K562 (cell line): ENCODE measurements around the gene DCAF5. TPM values are rescaled to one million over a fixed set of nuclear protein-coding genes. Genes with fewer than 3 reads are reported as not detected.

Source experiments
- ATAC-seq: fragments of 200-7000 bp; cut with Tn5 transposase; 3 replicates; pipeline ENCODE4 v1.9.1; 2020; ENCODE audit warnings: moderate library complexity
- BruUV-seq: library from RNA; stranded (reverse); fragments of 400-500 nt; replicated peaks from 2 replicates; lab custom pipeline; 2021; lab: Mats Ljungman, UMichigan
- CTCF ChIA-PET: fragments of 300-600 bp; formaldehyde crosslinking; extraction: SDS; loops from one replicate; lab custom pipeline; 2021; ENCODE audit warnings: low intra/inter-chr PET ratio; lab: Yijun Ruan, JAX
- POLR2A ChIA-PET: fragments of 300-600, 350-650 bp; sonication (Branson Sonifier 250); formaldehyde crosslinking; extraction: SDS; loops from one replicate; lab custom pipeline; 2021; ENCODE audit warnings: antibody characterized with exemption, inconsistent platforms; lab: Yijun Ruan, JAX
- DNase-seq, 4 experiments: peaks; one replicate each; pipeline versions ENCODE4 v3.0.0 to v3.0.0-alpha.2; 2011 to 2018; ENCODE audit warnings: low spot score in 3 of 4, mixed read lengths in 3 of 4; ENCODE audit errors: extremely low read depth in 1 of 4
- FAIRE-seq: peaks from 2 replicates; lab custom pipeline; 2011; peaks lifted over from hg19 to GRCh38; lab: Jason Lieb, UNC
- H2AFZ ChIP-seq: 2 replicates; pipeline ENCODE4 v1.6.0; 2011; ENCODE audit warnings: low read depth, low read length, control low read depth, inconsistent platforms
- H3K27ac ChIP-seq: fragments of 200-600 bp; 3 replicates; pipeline ENCODE4 v1.8.0; 2011; ENCODE audit warnings: low read depth, mild to moderate bottlenecking, control low read depth, inconsistent platforms, low read length, moderate library complexity, mixed read lengths; ENCODE audit errors: extremely low read depth
- H3K27me3 ChIP-seq, 2 experiments: fragments of 300-600 bp in 1 of 2; 2 replicates in 1 of 2; 3 replicates in 1 of 2; pipeline versions ENCODE4 v1.6.0 to v1.8.0; 2011; ENCODE audit warnings: inconsistent platforms in 2 of 2, low read length in 2 of 2, mild to moderate bottlenecking in 1 of 2, mixed read lengths in 1 of 2, moderate library complexity in 1 of 2; ENCODE audit not compliant: control insufficient read depth in 2 of 2, insufficient read depth in 2 of 2
- H3K36me3 ChIP-seq: fragments of 300-600 bp; 3 replicates; pipeline ENCODE4 v1.8.0; 2011; ENCODE audit warnings: mild to moderate bottlenecking, low read length, inconsistent platforms; ENCODE audit not compliant: control insufficient read depth, insufficient read depth
- H3K4me1 ChIP-seq, 2 experiments: fragments of 200-600 bp in 1 of 2; replicated peaks in 1 of 2; 2 replicates in 1 of 2; 3 replicates in 1 of 2; pipeline versions ENCODE4 v1.5.1 to v1.8.0; 2011; ENCODE audit warnings: inconsistent platforms in 2 of 2, low read length in 2 of 2, mild to moderate bottlenecking in 1 of 2, mixed read lengths in 1 of 2, moderate library complexity in 1 of 2; ENCODE audit not compliant: control insufficient read depth in 2 of 2, insufficient read depth in 2 of 2
- H3K4me2 ChIP-seq: 2 replicates; pipeline ENCODE4 v1.6.1; 2011; ENCODE audit warnings: low read length, control low read depth, inconsistent platforms, mixed read lengths; ENCODE audit not compliant: insufficient read depth
- H3K4me3 ChIP-seq: fragments of 200-600 bp; sonication (generic), shearing (Covaris generic); 2 replicates; pipeline ENCODE4 v1.5.1; 2016; ENCODE audit warnings: control low read depth, inconsistent platforms
- H3K79me2 ChIP-seq: fragments of 200-600 bp; 3 replicates; pipeline ENCODE4 v1.8.0; 2011; ENCODE audit warnings: low read length, inconsistent platforms; ENCODE audit not compliant: control insufficient read depth, insufficient read depth
- H3K9ac ChIP-seq, 2 experiments: 2 replicates each; pipeline versions ENCODE4 v1.6.0 to v1.6.1; 2011; ENCODE audit warnings: low read depth in 2 of 2, low read length in 2 of 2, control low read depth in 1 of 2, inconsistent platforms in 1 of 2, mild to moderate bottlenecking in 1 of 2, mixed read lengths in 1 of 2; ENCODE audit not compliant: insufficient read depth in 1 of 2
- H3K9me1 ChIP-seq: one replicate; pipeline ENCODE4 v1.6.0; 2011; ENCODE audit warnings: inconsistent platforms, mild to moderate bottlenecking, low read length, moderate library complexity; ENCODE audit not compliant: control insufficient read depth, insufficient read depth
- H3K9me3 ChIP-seq: replicated peaks from 2 replicates; pipeline ENCODE4 v1.5.1; 2011; ENCODE audit warnings: low read depth, low read length, inconsistent platforms; ENCODE audit not compliant: control insufficient read depth, insufficient read depth
- H4K20me1 ChIP-seq: replicated peaks from 2 replicates; pipeline ENCODE4 v1.6.1; 2011; ENCODE audit warnings: low read length, inconsistent platforms, mixed read lengths; ENCODE audit not compliant: control insufficient read depth, insufficient read depth
- ARID3A ChIP-seq: IDR thresholded peaks from 2 replicates; pipeline ENCODE4 v1.6.1; 2012; ENCODE audit warnings: low read depth, low read length, improper control_type of control experiment, borderline replicate concordance
- CCNT2 ChIP-seq: IDR thresholded peaks from 2 replicates; pipeline ENCODE4 v1.6.1; 2011; ENCODE audit warnings: borderline replicate concordance, low read depth, mild to moderate bottlenecking, moderate library complexity, mixed read lengths, low read length; ENCODE audit not compliant: insufficient read length; ENCODE audit errors: extremely low read depth
- SMAD1 ChIP-seq: fragments of 150-350 bp; IDR thresholded peaks from 2 replicates; pipeline ENCODE4 v1.6.1; 2014; ENCODE audit warnings: low read length, low read depth; ENCODE audit not compliant: partially characterized antibody
- SRSF9 ChIP-seq: fragments of 200-400 bp; formaldehyde crosslinking; IDR thresholded peaks from 2 replicates; pipeline ENCODE4 v1.6.1; 2017; ENCODE audit warnings: low read depth, low read length, borderline replicate concordance
- ZBTB40 ChIP-seq, 2 experiments: fragments of 450-650 bp in 1 of 2; sonication (generic) in 1 of 2; formaldehyde crosslinking in 1 of 2; IDR thresholded peaks; 2 replicates each; pipeline versions ENCODE4 v1.7.1 to v1.9.0; 2016 to 2022; ENCODE audit warnings: inconsistent platforms in 1 of 2, mild to moderate bottlenecking in 1 of 2, missing genetic modification reagents in 1 of 2
- ZNF232 ChIP-seq: sonication (generic); formaldehyde crosslinking; IDR thresholded peaks from 2 replicates; pipeline ENCODE4 v1.8.0; 2022; ENCODE audit warnings: mild to moderate bottlenecking, missing genetic modification reagents
- WGBS: fragments of 100-300 bp; shearing (Covaris generic); methylation state at CpG from one replicate; pipeline ENCODE4 v1.1.6; 2016; ENCODE audit warnings: low coverage, mixed read lengths; ENCODE audit not compliant: insufficient coverage; ENCODE audit errors: missing lambda C conversion rate; 5-methylcytosine and 5-hydroxymethylcytosine counted together
- in situ Hi-C: fragments of 300-500 bp; cut with MboI; formaldehyde crosslinking; loops from 4 replicates; pipeline ENCODE4 v1.15.0; 2018; ENCODE audit warnings: inconsistent platforms, mixed read lengths
- intact Hi-C: fragments of 100-400 bp; cut with micrococcal nuclease; formaldehyde crosslinking; loops from 2 replicates; pipeline ENCODE4 v1.14.2; 2022
- polyA plus RNA-seq, 8 experiments: library from polyadenylated mRNA; depleted of rRNA in 4 of 8; stranded (reverse) in 5 of 8; unstranded in 3 of 8; fragments of >200 nt; fragmentation: Nextera tagmentation in 2 of 8; fragmentation: Illumina TruSeq in 1 of 8; extraction: Ambion mirVana in 2 of 8; extraction: Trizol in 1 of 8; gene quantifications; 2 replicates each; pipeline versions ENCODE4 v1.2.1 to v1.2.3, GENCODE V29; 2011 to 2014; ENCODE audit warnings: inconsistent platforms in 1 of 8, missing spikeins in 1 of 8
- total RNA-seq, 7 experiments: library from RNA; depleted of rRNA in 6 of 7; stranded (reverse); fragments of >200 nt in 6 of 7; fragmentation: Illumina TruSeq in 2 of 7; extraction: Trizol in 2 of 7; gene quantifications; 2 replicates each; pipeline versions ENCODE4 v1.2.1 to v1.2.3, GENCODE V29; 2011 to 2021; ENCODE audit warnings: low replicate concordance in 1 of 7
- TF ChIP-seq, protein P1 (sequence below): fragments of 450-650 bp; IDR thresholded peaks from one replicate; pipeline ENCODE4 v1.6.1; 2018; ENCODE audit warnings: mild to moderate bottlenecking, moderate library complexity; ENCODE audit not compliant: partially characterized antibody
- TF ChIP-seq, protein P2 (sequence below): sonication (generic); formaldehyde crosslinking; IDR thresholded peaks from 2 replicates; pipeline ENCODE4 v1.8.1; 2023; ENCODE audit warnings: mild to moderate bottlenecking, missing genetic modification reagents, moderate library complexity

The DCAF5 gene
- total and polyA plus RNA-seq, 9 of the 15 experiments (the other 6 are each of a cell fraction or from before 2014, with no cell fraction given), result 5.6 to 24.1 (median 12.7) TPM

DNA sequence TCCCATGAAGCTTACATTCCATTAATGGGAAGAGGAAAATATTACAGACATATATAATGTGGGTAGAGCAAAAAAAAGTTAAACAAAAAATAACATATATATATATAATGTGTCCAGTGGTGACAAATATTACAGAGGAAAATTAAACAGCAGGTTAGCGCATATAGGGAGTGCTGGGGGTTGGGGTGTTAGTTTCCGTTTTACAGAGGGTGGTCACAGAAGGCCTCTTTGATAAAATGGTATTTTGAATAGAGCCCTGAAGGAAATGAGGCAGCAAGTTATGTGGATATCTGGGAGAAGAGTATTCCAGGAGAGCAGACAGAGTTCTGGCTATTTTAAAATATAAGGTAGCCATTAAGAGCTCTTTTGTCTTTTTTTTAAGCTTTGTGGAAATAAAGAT, 73.2 kb downstream of the DCAF5 start:
- H4K20me1 ChIP-seq, result no peaks in the 10 kb centered on the region
- no peaks in the 10 kb centered on the region for H3K79me2 ChIP-seq
- FAIRE-seq (no peak), ATAC-seq (no peak), DNase-seq (no peak)
- H3K27ac ChIP-seq, result no peak overlapping the region
- no peak overlapping the region for H3K4me2 ChIP-seq
- intact Hi-C loops, result no loop called here
- H3K36me3 ChIP-seq, result peaks cover 15% of the 10 kb centered on the region; the same call in 2 of the 3 replicates
- no TSS peak for BruUV-seq
- no peaks in the 10 kb centered on the region for H3K9me1 ChIP-seq
- WGBS, result 80% methylated on average over 2 of the region's 2 CpGs
- CTCF ChIA-PET, result no interaction called here
- H3K27me3 ChIP-seq, result no peaks in the 10 kb centered on the region
- no peaks in the 10 kb centered on the region for H3K4me1 ChIP-seq
- H3K9ac ChIP-seq, result no peak overlapping the region
- no peak overlapping the region for H3K4me3 ChIP-seq
- no peaks in the 10 kb centered on the region for H3K9me3 ChIP-seq
- in situ Hi-C loops, result no loop called here
- POLR2A ChIA-PET, result no interaction called here
- H2AFZ ChIP-seq, result no peak overlapping the region
- TF ChIP-seq, protein P1, sequence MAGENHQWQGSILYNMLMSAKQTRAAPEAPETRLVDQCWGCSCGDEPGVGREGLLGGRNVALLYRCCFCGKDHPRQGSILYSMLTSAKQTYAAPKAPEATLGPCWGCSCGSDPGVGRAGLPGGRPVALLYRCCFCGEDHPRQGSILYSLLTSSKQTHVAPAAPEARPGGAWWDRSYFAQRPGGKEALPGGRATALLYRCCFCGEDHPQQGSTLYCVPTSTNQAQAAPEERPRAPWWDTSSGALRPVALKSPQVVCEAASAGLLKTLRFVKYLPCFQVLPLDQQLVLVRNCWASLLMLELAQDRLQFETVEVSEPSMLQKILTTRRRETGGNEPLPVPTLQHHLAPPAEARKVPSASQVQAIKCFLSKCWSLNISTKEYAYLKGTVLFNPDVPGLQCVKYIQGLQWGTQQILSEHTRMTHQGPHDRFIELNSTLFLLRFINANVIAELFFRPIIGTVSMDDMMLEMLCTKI, result no peak
- no peak for TF ChIP-seq CCNT2
- TF ChIP-seq SRSF9, result no peak
- no peak for TF ChIP-seq ZNF232
- no peak for TF ChIP-seq SMAD1
- no peak for TF ChIP-seq ZBTB40 (IDR thresholded peaks at IDR 0.05)
- no peak for TF ChIP-seq ZBTB40 (CRISPR knock-in tag; IDR thresholded peaks at IDR 0.05)
- TF ChIP-seq, protein P2, sequence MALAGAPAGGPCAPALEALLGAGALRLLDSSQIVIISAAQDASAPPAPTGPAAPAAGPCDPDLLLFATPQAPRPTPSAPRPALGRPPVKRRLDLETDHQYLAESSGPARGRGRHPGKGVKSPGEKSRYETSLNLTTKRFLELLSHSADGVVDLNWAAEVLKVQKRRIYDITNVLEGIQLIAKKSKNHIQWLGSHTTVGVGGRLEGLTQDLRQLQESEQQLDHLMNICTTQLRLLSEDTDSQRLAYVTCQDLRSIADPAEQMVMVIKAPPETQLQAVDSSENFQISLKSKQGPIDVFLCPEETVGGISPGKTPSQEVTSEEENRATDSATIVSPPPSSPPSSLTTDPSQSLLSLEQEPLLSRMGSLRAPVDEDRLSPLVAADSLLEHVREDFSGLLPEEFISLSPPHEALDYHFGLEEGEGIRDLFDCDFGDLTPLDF (CRISPR knock-in tag), result no peak
- no peak for TF ChIP-seq ARID3A
